Astrocyte (in vitro differentiated cells and primary cell): ENCODE measurements around the gene DUSP2. TPM values are rescaled to one million over a fixed set of nuclear protein-coding genes. Genes with fewer than 3 reads are reported as not detected.

ENCODE experiments used
- DNase-seq: peaks from one replicate; pipeline ENCODE4 v3.0.0-alpha.2; 2010; ENCODE audit warnings: low read depth
- FAIRE-seq: peaks from 2 replicates; lab custom pipeline; 2011; peaks lifted over from hg19 to GRCh38; lab: Jason Lieb, UNC
- H2AFZ ChIP-seq: 2 replicates; pipeline ENCODE4 v1.6.0; 2012; ENCODE audit warnings: low read depth, low read length, inconsistent platforms
- H3K27ac ChIP-seq: 2 replicates; pipeline ENCODE4 v1.5.1; 2011; ENCODE audit warnings: low read depth, low read length, inconsistent platforms
- H3K27me3 ChIP-seq: 2 replicates; pipeline ENCODE4 v1.6.0; 2011; ENCODE audit warnings: low read length, inconsistent platforms; ENCODE audit not compliant: insufficient read depth
- H3K36me3 ChIP-seq: 2 replicates; pipeline ENCODE4 v1.5.1; 2011; ENCODE audit warnings: low read length, inconsistent platforms; ENCODE audit not compliant: insufficient read depth
- H3K4me1 ChIP-seq: 2 replicates; pipeline ENCODE4 v1.5.1; 2011; ENCODE audit warnings: low read length, inconsistent platforms; ENCODE audit not compliant: insufficient read depth
- H3K4me2 ChIP-seq: 2 replicates; pipeline ENCODE4 v1.6.0; 2012; ENCODE audit warnings: low read length, inconsistent platforms
- H3K4me3 ChIP-seq: 2 replicates; pipeline ENCODE4 v1.5.1; 2011; ENCODE audit warnings: low read depth, mild to moderate bottlenecking, low read length, inconsistent platforms; ENCODE audit not compliant: insufficient read depth
- H3K79me2 ChIP-seq: 2 replicates; pipeline ENCODE4 v1.6.0; 2012; ENCODE audit warnings: mild to moderate bottlenecking, low read length, inconsistent platforms; ENCODE audit not compliant: insufficient read depth
- H3K9ac ChIP-seq: 2 replicates; pipeline ENCODE4 v1.6.0; 2012; ENCODE audit warnings: mild to moderate bottlenecking, low read length, inconsistent platforms
- H3K9me3 ChIP-seq: 2 replicates; pipeline ENCODE4 v1.5.1; 2012; ENCODE audit warnings: low read depth, mild to moderate bottlenecking, low read length, inconsistent platforms; ENCODE audit not compliant: insufficient read depth
- H4K20me1 ChIP-seq: 2 replicates; pipeline ENCODE4 v1.6.0; 2012; ENCODE audit warnings: low read length, inconsistent platforms; ENCODE audit not compliant: insufficient read depth
- H3K27ac Mint-ChIP-seq: one replicate; pipeline ENCODE4 v1.8.0; 2021; ENCODE audit warnings: mild to moderate bottlenecking, mixed read lengths; ENCODE audit not compliant: unreplicated experiment
- H3K27me3 Mint-ChIP-seq: one replicate; pipeline ENCODE4 v1.8.0; 2021; ENCODE audit warnings: low read depth, mixed read lengths; ENCODE audit not compliant: unreplicated experiment
- H3K36me3 Mint-ChIP-seq: one replicate; pipeline ENCODE4 v1.8.0; 2021; ENCODE audit warnings: low read depth, mixed read lengths; ENCODE audit not compliant: unreplicated experiment
- H3K4me1 Mint-ChIP-seq: one replicate; pipeline ENCODE4 v1.8.0; 2021; ENCODE audit warnings: low read depth, mixed read lengths; ENCODE audit not compliant: unreplicated experiment
- H3K4me3 Mint-ChIP-seq: one replicate; pipeline ENCODE4 v1.8.0; 2021; ENCODE audit warnings: mild to moderate bottlenecking, moderate library complexity, mixed read lengths; ENCODE audit not compliant: unreplicated experiment
- H3K9me3 Mint-ChIP-seq: one replicate; pipeline ENCODE4 v1.8.0; 2021; ENCODE audit warnings: mild to moderate bottlenecking, mixed read lengths; ENCODE audit not compliant: unreplicated experiment
- CTCF ChIP-seq: IDR thresholded peaks from 2 replicates; pipeline ENCODE4 v1.5.1; 2011; ENCODE audit warnings: low read depth, mild to moderate bottlenecking, inconsistent platforms, low read length, moderate library complexity; ENCODE audit not compliant: insufficient read depth
- EZH2 ChIP-seq: IDR thresholded peaks from 2 replicates; pipeline ENCODE4 v1.6.1; 2012; ENCODE audit warnings: mild to moderate bottlenecking, low read length, inconsistent platforms; ENCODE audit not compliant: insufficient read depth
- total RNA-seq: library from RNA; stranded (reverse); gene quantifications from 2 replicates; pipeline ENCODE4 v1.2.1, GENCODE V29; 2021

The DUSP2 gene
- total RNA-seq, 1 donor from 2014 or later, result 0.95 TPM

DNA sequence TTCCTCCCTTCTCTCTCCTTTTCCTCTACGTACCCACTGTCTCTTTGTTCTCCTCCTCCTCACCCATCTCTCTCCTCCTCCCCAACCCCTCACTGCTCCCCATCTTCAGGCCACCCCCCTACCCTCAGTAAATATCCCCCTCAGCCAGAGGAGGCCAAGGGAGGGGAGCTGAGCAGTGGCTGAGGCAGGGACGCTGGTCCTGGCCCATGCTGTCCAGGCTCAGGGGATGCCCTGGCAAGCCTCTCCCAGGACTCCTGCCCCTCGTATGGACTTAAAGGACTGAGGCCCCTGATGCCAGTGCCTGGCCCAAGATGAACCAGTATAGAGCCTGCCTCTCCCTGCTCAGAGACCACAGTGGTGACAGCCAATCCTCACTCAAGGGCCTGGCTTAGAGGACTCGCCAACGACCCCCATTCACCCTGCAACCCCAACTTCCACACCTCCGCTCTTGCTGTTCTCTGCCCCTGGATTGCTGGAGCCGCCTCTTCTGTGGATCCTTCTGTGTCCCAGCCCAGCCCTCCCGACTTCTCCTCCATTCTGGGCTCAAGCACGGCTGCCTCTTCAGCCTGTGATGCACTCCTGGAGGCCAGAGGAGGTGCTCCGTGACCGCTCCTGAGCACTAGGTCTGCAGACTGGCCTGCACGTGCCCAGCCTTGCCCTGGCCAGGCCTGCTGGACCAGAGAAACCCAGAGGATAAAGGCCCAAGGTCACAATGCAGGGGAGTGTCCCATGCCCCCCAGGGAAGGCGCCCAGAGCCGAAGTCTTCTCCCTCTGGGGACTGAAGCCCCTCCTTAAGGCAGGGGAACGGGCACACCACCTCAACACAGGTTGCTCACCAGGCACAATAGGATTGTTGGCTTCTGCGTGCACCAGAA is 9.5 kb upstream of the DUSP2 start:
- H3K36me3 ChIP-seq, result no peaks in the 10 kb centered on the region
- no peak overlapping the region for H3K27ac ChIP-seq
- FAIRE-seq, result no peak
- Mint-ChIP-seq H3K36me3 (no peaks in the 10 kb centered on the region), H3K27me3 (peaks cover 64% of the 10 kb centered on the region), H3K9me3 (peaks cover 2% of the 10 kb centered on the region), H3K4me3 (no peak overlapping the region), H3K27ac (no peak overlapping the region), H3K4me1 (no peaks in the 10 kb centered on the region)
- no peaks in the 10 kb centered on the region for H4K20me1 ChIP-seq
- no peak overlapping the region for H3K4me2 ChIP-seq
- DNase-seq, result no peak
- no peaks in the 10 kb centered on the region for H3K27me3 ChIP-seq
- no peak overlapping the region for H3K9ac ChIP-seq
- TF ChIP-seq EZH2, result no peak
- no peak for TF ChIP-seq CTCF
- H3K4me1 ChIP-seq, result peaks cover 8% of the 10 kb centered on the region
- no peak overlapping the region for H3K4me3 ChIP-seq
- no peaks in the 10 kb centered on the region for H3K9me3 ChIP-seq
- no peaks in the 10 kb centered on the region for H3K79me2 ChIP-seq
- H2AFZ ChIP-seq, result no peak overlapping the region

DNA sequence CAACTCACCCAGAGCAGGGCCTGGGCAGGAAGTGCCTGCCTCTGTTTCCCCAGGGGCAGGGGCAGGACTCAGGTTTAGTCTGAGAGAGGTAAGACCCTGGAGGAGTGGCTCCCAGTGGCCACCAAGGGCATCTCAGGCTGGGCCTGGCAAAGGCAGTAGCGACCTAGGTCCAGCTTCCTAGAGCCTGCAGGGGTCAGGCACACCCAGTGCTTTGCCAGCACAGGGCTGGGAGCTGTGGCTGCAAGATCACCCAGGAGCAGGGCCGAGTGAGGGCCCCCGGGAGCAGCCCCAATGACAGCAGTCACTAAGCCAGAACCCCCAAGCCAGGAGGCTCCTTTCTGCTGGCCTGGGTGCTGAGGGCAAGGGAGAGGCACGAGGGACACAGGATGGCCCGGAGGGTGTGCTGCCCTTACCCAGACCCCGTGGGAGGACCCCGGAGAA is 8.8 kb upstream of the DUSP2 start:
- Histone ChIP-seq H2AFZ (no peak overlapping the region), H3K4me3 (no peak overlapping the region), H3K36me3 (no peaks in the 10 kb centered on the region), H3K79me2 (no peaks in the 10 kb centered on the region), H3K27ac (no peak overlapping the region), H3K4me2 (no peak overlapping the region), H4K20me1 (no peaks in the 10 kb centered on the region), H3K9me3 (no peaks in the 10 kb centered on the region), H3K4me1 (peaks cover 8% of the 10 kb centered on the region), H3K9ac (no peak overlapping the region), H3K27me3 (no peaks in the 10 kb centered on the region)
- H3K9me3 Mint-ChIP-seq, result peaks cover 2% of the 10 kb centered on the region
- no peak overlapping the region for H3K27ac Mint-ChIP-seq
- no peak for DNase-seq
- TF ChIP-seq EZH2 (no peak), CTCF (no peak)
- no peaks in the 10 kb centered on the region for H3K36me3 Mint-ChIP-seq
- peaks cover 63% of the 10 kb centered on the region for H3K27me3 Mint-ChIP-seq
- FAIRE-seq, result no peak
- H3K4me1 Mint-ChIP-seq, result no peaks in the 10 kb centered on the region
- H3K4me3 Mint-ChIP-seq, result no peak overlapping the region

GRCh38 chr2:96153291-96153713 is 8.1 kb upstream of the DUSP2 start:
- Mint-ChIP-seq H3K27ac (no peak overlapping the region), H3K36me3 (no peaks in the 10 kb centered on the region), H3K4me1 (peaks cover 1% of the 10 kb centered on the region), H3K4me3 (no peak overlapping the region), H3K9me3 (peaks cover 2% of the 10 kb centered on the region), H3K27me3 (peaks cover 58% of the 10 kb centered on the region)
- Histone ChIP-seq H2AFZ (no peak overlapping the region), H3K4me1 (peaks cover 14% of the 10 kb centered on the region), H3K4me2 (no peak overlapping the region), H3K9ac (no peak overlapping the region), H3K27me3 (no peaks in the 10 kb centered on the region), H4K20me1 (no peaks in the 10 kb centered on the region), H3K4me3 (no peak overlapping the region), H3K79me2 (no peaks in the 10 kb centered on the region), H3K36me3 (no peaks in the 10 kb centered on the region), H3K27ac (no peak overlapping the region), H3K9me3 (no peaks in the 10 kb centered on the region)
- TF ChIP-seq EZH2 (no peak), CTCF (no peak)
- FAIRE-seq (no peak), DNase-seq (no peak)
